Neuronal stem cell (in vitro differentiated cells): ENCODE measurements around the gene CDCP2.
A peak's percentile ranks its signal among the peaks of the same experiment; 100 is the strongest.

ENCODE experiments used
- DNase-seq: peaks from one replicate; pipeline ENCODE4 v3.0.0-alpha.2; 2013; ENCODE audit warnings: low spot score
- H2AFZ ChIP-seq: one replicate; pipeline ENCODE4 v1.6.1; 2013; ENCODE audit warnings: mild to moderate bottlenecking, low read length, inconsistent platforms
- H2AK5ac ChIP-seq: 2 replicates; pipeline ENCODE4 v1.6.1; 2013; ENCODE audit warnings: low read depth, mild to moderate bottlenecking, inconsistent platforms, low read length, moderate library complexity, mixed read lengths
- H2BK120ac ChIP-seq: 2 replicates; pipeline ENCODE4 v1.6.1; 2013; ENCODE audit warnings: low read depth, mild to moderate bottlenecking, inconsistent platforms, low read length, moderate library complexity, mixed read lengths
- H2BK12ac ChIP-seq: one replicate; pipeline ENCODE4 v1.6.1; 2013; ENCODE audit warnings: low read length, inconsistent platforms
- H2BK15ac ChIP-seq: 2 replicates; pipeline ENCODE4 v1.6.1; 2013; ENCODE audit warnings: mild to moderate bottlenecking, low read length, inconsistent platforms, mixed read lengths
- H2BK5ac ChIP-seq: one replicate; pipeline ENCODE4 v1.6.1; 2013; ENCODE audit warnings: inconsistent platforms, mild to moderate bottlenecking, low read length, moderate library complexity
- H3K14ac ChIP-seq: one replicate; pipeline ENCODE4 v1.6.1; 2013; ENCODE audit warnings: low read length, inconsistent platforms
- H3K18ac ChIP-seq: 2 replicates; pipeline ENCODE4 v1.6.1; 2013; ENCODE audit warnings: low read length, inconsistent platforms
- H3K23ac ChIP-seq: 2 replicates; pipeline ENCODE4 v1.6.1; 2013; ENCODE audit warnings: low read depth, mild to moderate bottlenecking, mixed read lengths, low read length, inconsistent platforms; ENCODE audit not compliant: poor library complexity
- H3K27ac ChIP-seq: replicated peaks from 3 replicates; pipeline ENCODE4 v1.5.1; 2013; ENCODE audit warnings: low read length, inconsistent platforms
- H3K27me3 ChIP-seq, 3 experiments: 2 replicates each; pipeline ENCODE4 v1.6.1; 2013; ENCODE audit warnings: low read length in 3 of 3, mild to moderate bottlenecking in 2 of 3, inconsistent platforms in 1 of 3, low read depth in 1 of 3, mixed read lengths in 1 of 3, moderate library complexity in 1 of 3; ENCODE audit not compliant: control insufficient read depth in 3 of 3, insufficient read depth in 3 of 3
- H3K36me3 ChIP-seq, 2 donors: replicated peaks in 1 of 2; 2 replicates each; pipeline ENCODE4 v1.6.1; 2013; ENCODE audit warnings: low read length in 2 of 2; ENCODE audit not compliant: control insufficient read depth in 2 of 2, insufficient read depth in 2 of 2
- H3K4ac ChIP-seq: 2 replicates; pipeline ENCODE4 v1.6.1; 2013; ENCODE audit warnings: inconsistent platforms, mild to moderate bottlenecking, low read length, moderate library complexity
- H3K4me1 ChIP-seq, 2 donors: 1 replicate in 1 of 2; 2 replicates in 1 of 2; pipeline ENCODE4 v1.6.1; 2013; ENCODE audit warnings: low read length in 2 of 2, low read depth in 1 of 2; ENCODE audit not compliant: control insufficient read depth in 2 of 2, insufficient read depth in 1 of 2
- H3K4me2 ChIP-seq: one replicate; pipeline ENCODE4 v1.6.1; 2013; ENCODE audit warnings: mild to moderate bottlenecking, low read length, inconsistent platforms; ENCODE audit not compliant: insufficient read depth, poor library complexity, severe bottlenecking
- H3K4me3 ChIP-seq, 2 donors: 2 replicates each; pipeline ENCODE4 v1.5.1; 2013; ENCODE audit warnings: low read length in 2 of 2, mild to moderate bottlenecking in 2 of 2, inconsistent platforms in 1 of 2, moderate library complexity in 1 of 2
- H3K79me1 ChIP-seq: one replicate; pipeline ENCODE4 v1.6.1; 2013; ENCODE audit warnings: low read depth, mild to moderate bottlenecking, inconsistent platforms, low read length, moderate library complexity
- H3K9ac ChIP-seq: one replicate; pipeline ENCODE4 v1.6.1; 2013; ENCODE audit warnings: mild to moderate bottlenecking, low read depth, low read length, inconsistent platforms; ENCODE audit not compliant: poor library complexity
- H3K9me3 ChIP-seq, 2 donors: replicated peaks in 1 of 2; 2 replicates each; pipeline versions ENCODE3 to v1.6.1; 2013; ENCODE audit warnings: low read length in 2 of 2, mild to moderate bottlenecking in 2 of 2, inconsistent platforms in 1 of 2, low read depth in 1 of 2, mixed read lengths in 1 of 2, moderate library complexity in 1 of 2; ENCODE audit not compliant: control insufficient read depth in 2 of 2, insufficient read depth in 1 of 2
- H4K8ac ChIP-seq: one replicate; pipeline ENCODE4 v1.6.1; 2013; ENCODE audit warnings: low read depth, mild to moderate bottlenecking, inconsistent platforms, low read length, moderate library complexity
- H4K91ac ChIP-seq: one replicate; pipeline ENCODE4 v1.6.1; 2013; ENCODE audit warnings: low read length, low read depth, mild to moderate bottlenecking, inconsistent platforms; ENCODE audit not compliant: poor library complexity
- WGBS, 2 donors: extraction: QIAGEN DNeasy Blood & Tissue Kit; methylation state at CpG; one replicate each; pipeline ENCODE4 v1.1.7; 2013; ENCODE audit warnings: missing lambda C conversion rate in 2 of 2, mixed read lengths in 1 of 2; ENCODE audit not compliant: insufficient read length in 2 of 2, insufficient replicate concordance in 1 of 2; ENCODE audit errors: extremely low coverage in 2 of 2; 5-methylcytosine and 5-hydroxymethylcytosine counted together

The CDCP2 gene

GRCh38 chr1:54120698-54121481, 31.9 kb downstream of the CDCP2 start:
- peak overlapping the region; percentile 89 for H2AFZ ChIP-seq
- no peak overlapping the region for H2BK5ac ChIP-seq
- peak overlapping the region; percentile 25 for H2BK12ac ChIP-seq
- H3K36me3 ChIP-seq = no peaks in the 10 kb centered on the region
- peak overlapping the region in 1 of 2 donors; percentile 1 for H3K4me3 ChIP-seq
- H3K23ac ChIP-seq = peak overlapping the region; percentile 83
- H2AK5ac ChIP-seq = peak overlapping the region; percentile 7
- no peak overlapping the region for H4K91ac ChIP-seq
- H3K27ac ChIP-seq = no peak overlapping the region
- peaks cover 0 to 43% (median 16%) of the 10 kb centered on the region in 3 experiments for H3K27me3 ChIP-seq
- no peaks in the 10 kb centered on the region for H3K9me3 ChIP-seq
- no peak overlapping the region for H3K4ac ChIP-seq
- DNase-seq = no peak
- H3K18ac ChIP-seq = peak overlapping the region; percentile 74
- H3K79me1 ChIP-seq = no peaks in the 10 kb centered on the region
- peak overlapping the region; percentile 51 for H2BK15ac ChIP-seq
- H3K4me1 ChIP-seq = peaks cover 14 to 19% of the 10 kb centered on the region in 2 donors
- H2BK120ac ChIP-seq = no peak overlapping the region
- H3K4me2 ChIP-seq = peak overlapping the region; percentile 40
- H4K8ac ChIP-seq = no peak overlapping the region
- WGBS, 2 donors = no CpG with 5 or more reads among the region's 33 CpGs
- H3K14ac ChIP-seq = no peak overlapping the region
- H3K9ac ChIP-seq = no peak overlapping the region

GRCh38 chr1:54120018-54120697, 32.6 kb downstream of the CDCP2 start:
- WGBS, 2 donors = 97 to 100% methylated on average over 2 to 5 of the region's 13 CpGs
- Histone ChIP-seq H3K9ac (peak overlapping the region; percentile 65), H2AFZ (no peak overlapping the region), H2BK120ac (no peak overlapping the region), H3K4me2 (no peak overlapping the region), H3K79me1 (no peaks in the 10 kb centered on the region), H2BK15ac (peak overlapping the region; percentile 51), H2AK5ac (peak overlapping the region; percentile 7), H3K4me3 (peak overlapping the region in 1 of 2 donors; percentile 43), H2BK5ac (no peak overlapping the region), H3K9me3 (no peaks in the 10 kb centered on the region), H3K4ac (peak overlapping the region; percentile 71), H3K23ac (peak overlapping the region; percentile 67), H4K91ac (no peak overlapping the region), H3K36me3 (no peaks in the 10 kb centered on the region), H3K4me1 (peaks cover 14 to 19% of the 10 kb centered on the region in 2 donors), H3K27ac (no peak overlapping the region), H3K27me3 (peaks cover 0 to 45% (median 16%) of the 10 kb centered on the region in 3 experiments), H3K14ac (no peak overlapping the region), H3K18ac (peak overlapping the region; percentile 1), H4K8ac (no peak overlapping the region), H2BK12ac (peak overlapping the region; percentile 25)
- no peak for DNase-seq

GRCh38 chr1:54118704-54119103, 34.1 kb downstream of the CDCP2 start:
- no CpG with 5 or more reads among the region's 8 CpGs for WGBS, 2 donors
- Histone ChIP-seq H3K23ac (no peak overlapping the region), H3K27ac (no peak overlapping the region), H3K4me1 (peaks cover 13 to 15% of the 10 kb centered on the region in 2 donors), H2AFZ (peak overlapping the region; percentile 50), H3K4ac (no peak overlapping the region), H2BK120ac (no peak overlapping the region), H3K9ac (no peak overlapping the region), H3K4me3 (no peak overlapping the region), H3K36me3 (no peaks in the 10 kb centered on the region), H4K91ac (no peak overlapping the region), H3K18ac (no peak overlapping the region), H3K27me3 (peaks cover 0 to 52% (median 16%) of the 10 kb centered on the region in 3 experiments), H4K8ac (no peak overlapping the region), H3K14ac (no peak overlapping the region), H3K79me1 (no peaks in the 10 kb centered on the region), H3K9me3 (no peaks in the 10 kb centered on the region), H2BK5ac (no peak overlapping the region), H2BK12ac (no peak overlapping the region), H2AK5ac (no peak overlapping the region), H3K4me2 (no peak overlapping the region), H2BK15ac (no peak overlapping the region)
- DNase-seq = no peak
